Endothelial cell of umbilical vein (primary cell): ENCODE measurements around the gene TMPRSS7. TPM values are rescaled to one million over a fixed set of nuclear protein-coding genes. Genes with fewer than 3 reads are reported as not detected.

ENCODE experiments used
- BruUV-seq: library from RNA; stranded (reverse); fragments of 400-500 nt; replicated peaks from 2 replicates; lab custom pipeline; 2021; lab: Mats Ljungman, UMichigan
- CTCF ChIA-PET: fragments of 300-600, 350-600 bp; sonication (Branson Sonifier 250); formaldehyde crosslinking; loops from one replicate; lab custom pipeline; 2021; ENCODE audit warnings: antibody characterized with exemption, inconsistent platforms; lab: Charles Lee
- POLR2A ChIA-PET: fragments of 300-600, 350-600 bp; sonication (Branson Sonifier 250); formaldehyde crosslinking; loops from one replicate; lab custom pipeline; 2021; ENCODE audit warnings: antibody characterized with exemption, inconsistent platforms; lab: Charles Lee
- DNase-seq: peaks from one replicate; pipeline ENCODE4 v3.0.0-alpha.2; 2011; ENCODE audit warnings: low read depth, low spot score
- FAIRE-seq: peaks from 2 replicates; lab custom pipeline; 2011; peaks lifted over from hg19 to GRCh38; lab: Jason Lieb, UNC
- H2AFZ ChIP-seq: 2 replicates; pipeline ENCODE4 v1.6.0; 2012; ENCODE audit warnings: low read depth, low read length, control low read depth, inconsistent platforms
- H3K27ac ChIP-seq: 2 replicates; pipeline ENCODE4 v1.5.1; 2011; ENCODE audit warnings: low read depth, mild to moderate bottlenecking, control low read depth, low read length, moderate library complexity; ENCODE audit not compliant: insufficient read depth
- H3K27me3 ChIP-seq, 2 experiments: 2 replicates each; pipeline versions ENCODE4 v1.6.0 to v1.6.1; 2011; ENCODE audit warnings: low read length in 2 of 2, mixed read lengths in 1 of 2; ENCODE audit not compliant: control insufficient read depth in 2 of 2, insufficient read depth in 2 of 2
- H3K36me3 ChIP-seq, 2 experiments: 2 replicates in 1 of 2; 3 replicates in 1 of 2; pipeline ENCODE4 v1.5.1; 2011; ENCODE audit warnings: low read length in 2 of 2, mild to moderate bottlenecking in 1 of 2, moderate library complexity in 1 of 2; ENCODE audit not compliant: control insufficient read depth in 2 of 2, insufficient read depth in 2 of 2; ENCODE audit errors: extremely low read depth in 1 of 2
- H3K4me1 ChIP-seq: 3 replicates; pipeline ENCODE4 v1.5.1; 2011; ENCODE audit warnings: mild to moderate bottlenecking, low read length; ENCODE audit not compliant: control insufficient read depth, insufficient read depth; ENCODE audit errors: extremely low read depth
- H3K4me2 ChIP-seq: 2 replicates; pipeline ENCODE4 v1.6.1; 2011; ENCODE audit warnings: low read length, control low read depth, mixed read lengths; ENCODE audit not compliant: insufficient read depth
- H3K4me3 ChIP-seq, 3 experiments: fragments of 200-600 bp in 1 of 3; sonication (generic), shearing (Covaris generic) in 1 of 3; replicated peaks in 1 of 3; 2 replicates each; pipeline ENCODE4 v1.5.1; 2011 to 2016; ENCODE audit warnings: control low read depth in 3 of 3, low read length in 3 of 3, mild to moderate bottlenecking in 2 of 3, inconsistent platforms in 1 of 3, low read depth in 1 of 3, moderate library complexity in 1 of 3; ENCODE audit not compliant: insufficient read depth in 1 of 3
- H3K79me2 ChIP-seq: 2 replicates; pipeline ENCODE4 v1.6.0; 2012; ENCODE audit warnings: low read length, inconsistent platforms; ENCODE audit not compliant: control insufficient read depth, insufficient read depth
- H3K9ac ChIP-seq: replicated peaks from 2 replicates; pipeline ENCODE3; 2011; ENCODE audit warnings: low read length, control low read depth; ENCODE audit not compliant: insufficient read depth; ENCODE audit errors: extremely low read depth
- H3K9me1 ChIP-seq: replicated peaks from 3 replicates; pipeline ENCODE4 v1.6.0; 2011; ENCODE audit warnings: mild to moderate bottlenecking, low read length; ENCODE audit not compliant: control insufficient read depth, insufficient read depth; ENCODE audit errors: extremely low read depth
- H3K9me3 ChIP-seq: replicated peaks from 2 replicates; pipeline ENCODE4 v1.5.1; 2012; ENCODE audit warnings: low read length, inconsistent platforms; ENCODE audit not compliant: control insufficient read depth, insufficient read depth
- H4K20me1 ChIP-seq: replicated peaks from 2 replicates; pipeline ENCODE3; 2011; ENCODE audit warnings: mild to moderate bottlenecking, low read length; ENCODE audit not compliant: control insufficient read depth, insufficient read depth; ENCODE audit errors: extremely low read depth
- EZH2 ChIP-seq: IDR thresholded peaks from 2 replicates; pipeline ENCODE4 v1.6.1; 2012; ENCODE audit warnings: borderline replicate concordance, low read depth, mild to moderate bottlenecking, moderate library complexity, low read length, inconsistent platforms; ENCODE audit not compliant: severe bottlenecking
- FOS ChIP-seq: IDR thresholded peaks from 2 replicates; pipeline ENCODE4 v1.6.1; 2011; ENCODE audit warnings: mild to moderate bottlenecking, low read length, moderate library complexity, borderline replicate concordance; ENCODE audit not compliant: insufficient read depth
- GATA2 ChIP-seq: IDR thresholded peaks from 2 replicates; pipeline ENCODE4 v1.7.0; 2011; ENCODE audit warnings: low read depth, mild to moderate bottlenecking, moderate library complexity, mixed read lengths, low read length; ENCODE audit not compliant: insufficient read length, insufficient read depth
- JUN ChIP-seq: IDR thresholded peaks from 2 replicates; pipeline ENCODE4 v1.6.1; 2011; ENCODE audit warnings: borderline replicate concordance, low read depth; ENCODE audit not compliant: insufficient read length, insufficient read depth
- MYC ChIP-seq: IDR thresholded peaks from one replicate; pipeline ENCODE4 v1.6.1; 2011; ENCODE audit warnings: mild to moderate bottlenecking, low read depth, low read length
- POLR2AphosphoS5 ChIP-seq: IDR thresholded peaks from 2 replicates; pipeline ENCODE4 v1.6.1; 2012; ENCODE audit warnings: low read depth, mild to moderate bottlenecking, control low read depth, low read length, moderate library complexity; ENCODE audit not compliant: insufficient read depth
- dilution Hi-C: fragments of 300-500 bp; cut with MboI; formaldehyde crosslinking; loops from one replicate; pipeline ENCODE4 v1.15.0; 2019; ENCODE audit warnings: low sequenced_read_pairs; ENCODE audit not compliant: extremely low pct_ligation_motif_present
- intact Hi-C: fragments of 100-400 bp; cut with micrococcal nuclease; formaldehyde crosslinking; loops from one replicate; pipeline ENCODE4 v1.10.0; 2022
- polyA plus RNA-seq, 4 experiments: library from polyadenylated mRNA; depleted of rRNA in 3 of 4; stranded (reverse) in 3 of 4; unstranded in 1 of 4; fragments of >200 nt; gene quantifications; 2 replicates each; pipeline versions ENCODE4 v1.2.1 to v1.2.3, GENCODE V29; 2011 to 2012; ENCODE audit warnings: missing spikeins in 1 of 4
- total RNA-seq: library from RNA; stranded (reverse); gene quantifications from 2 replicates; pipeline ENCODE4 v1.2.3, GENCODE V29; 2021
- TF ChIP-seq, protein P1 (sequence below): IDR thresholded peaks from 2 replicates; pipeline ENCODE4 v1.6.1; 2011; ENCODE audit not compliant: insufficient read depth, insufficient read length
- TF ChIP-seq, protein P2 (sequence below), 2 donors: IDR thresholded peaks; 1 replicate in 1 of 2; 2 replicates in 1 of 2; pipeline ENCODE4 v1.5.1; 2011; ENCODE audit warnings: low read length in 2 of 2, mild to moderate bottlenecking in 2 of 2, moderate library complexity in 2 of 2, control low read depth in 1 of 2, inconsistent platforms in 1 of 2, low read depth in 1 of 2; ENCODE audit not compliant: insufficient read depth in 1 of 2; ENCODE audit errors: extremely low read depth in 1 of 2

Gene TMPRSS7
- total and polyA plus RNA-seq, 2 donors (not counting 3 experiments of a cell fraction or from before 2014, with no cell fraction given), result not detected

DNA sequence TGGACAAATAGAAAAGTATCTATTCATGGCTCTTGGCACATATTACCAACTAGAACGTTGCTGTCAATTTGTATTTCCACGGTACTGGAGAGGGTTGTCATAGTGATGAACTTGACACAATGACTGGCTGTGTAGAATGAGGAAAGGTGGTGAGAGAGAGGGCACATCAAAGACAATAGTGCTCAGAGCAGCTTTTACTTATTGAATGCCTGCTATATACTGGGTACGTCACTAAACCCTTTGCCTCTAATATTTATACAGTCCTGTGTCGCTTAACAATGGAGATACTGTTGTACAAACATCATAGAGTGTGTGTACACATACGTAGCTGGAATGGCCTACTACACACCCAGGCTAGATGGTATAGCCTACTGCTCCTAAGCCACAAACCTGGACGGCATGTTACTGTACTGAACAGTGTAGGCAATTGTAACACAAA lies 8.3 kb downstream of the TMPRSS7 start:
- ChIA-PET POLR2A (no interaction called here), CTCF (interaction anchor here (0.6 to 3.4 kb wide), 42 partner anchors 9 to 667 kb away, joined by 3 to 33 read pairs (median 4); partner anchors contain the start of genes ABHD10 and TMPRSS7)
- TF ChIP-seq, protein P1, sequence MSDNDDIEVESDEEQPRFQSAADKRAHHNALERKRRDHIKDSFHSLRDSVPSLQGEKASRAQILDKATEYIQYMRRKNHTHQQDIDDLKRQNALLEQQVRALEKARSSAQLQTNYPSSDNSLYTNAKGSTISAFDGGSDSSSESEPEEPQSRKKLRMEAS, result no peak
- TF ChIP-seq, protein P2, sequence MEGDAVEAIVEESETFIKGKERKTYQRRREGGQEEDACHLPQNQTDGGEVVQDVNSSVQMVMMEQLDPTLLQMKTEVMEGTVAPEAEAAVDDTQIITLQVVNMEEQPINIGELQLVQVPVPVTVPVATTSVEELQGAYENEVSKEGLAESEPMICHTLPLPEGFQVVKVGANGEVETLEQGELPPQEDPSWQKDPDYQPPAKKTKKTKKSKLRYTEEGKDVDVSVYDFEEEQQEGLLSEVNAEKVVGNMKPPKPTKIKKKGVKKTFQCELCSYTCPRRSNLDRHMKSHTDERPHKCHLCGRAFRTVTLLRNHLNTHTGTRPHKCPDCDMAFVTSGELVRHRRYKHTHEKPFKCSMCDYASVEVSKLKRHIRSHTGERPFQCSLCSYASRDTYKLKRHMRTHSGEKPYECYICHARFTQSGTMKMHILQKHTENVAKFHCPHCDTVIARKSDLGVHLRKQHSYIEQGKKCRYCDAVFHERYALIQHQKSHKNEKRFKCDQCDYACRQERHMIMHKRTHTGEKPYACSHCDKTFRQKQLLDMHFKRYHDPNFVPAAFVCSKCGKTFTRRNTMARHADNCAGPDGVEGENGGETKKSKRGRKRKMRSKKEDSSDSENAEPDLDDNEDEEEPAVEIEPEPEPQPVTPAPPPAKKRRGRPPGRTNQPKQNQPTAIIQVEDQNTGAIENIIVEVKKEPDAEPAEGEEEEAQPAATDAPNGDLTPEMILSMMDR (IDR thresholded peaks at IDR 0.05; ENCODE audit: extremely low read depth in 1 of 2, insufficient read depth in 1 of 2, low read depth in 1 of 2, low read length in 2 of 2), result no peak
- no peak for TF ChIP-seq JUN
- no peak for TF ChIP-seq MYC
- TF ChIP-seq EZH2, result no peak
- TF ChIP-seq GATA2, result no peak
- TF ChIP-seq FOS, result no peak
- TF ChIP-seq POLR2AphosphoS5, result no peak
- intact Hi-C loops, result loop anchor here (1.0 to 2.0 kb wide), 4 partner anchors 54 to 374 kb away; no protein-coding TSS in a partner anchor
- FAIRE-seq (no peak), DNase-seq (no peak)
- BruUV-seq, result no TSS peak
- Histone ChIP-seq H3K4me3 (no peak overlapping the region), H3K4me1 (no peaks in the 10 kb centered on the region), H3K9me3 (no peaks in the 10 kb centered on the region), H2AFZ (peak overlapping the region; percentile 79), H3K36me3 (no peaks in the 10 kb centered on the region), H3K9ac (no peak overlapping the region), H3K79me2 (no peaks in the 10 kb centered on the region), H4K20me1 (no peaks in the 10 kb centered on the region), H3K4me2 (no peak overlapping the region), H3K9me1 (no peaks in the 10 kb centered on the region), H3K27ac (no peak overlapping the region), H3K27me3 (no peaks in the 10 kb centered on the region)
- dilution Hi-C loops, result no loop called here
